ENCODE data around the gene HCFC1.
A peak's percentile ranks its signal among the peaks of the same experiment; 100 is the strongest.

HCFC1 gene

DNA sequence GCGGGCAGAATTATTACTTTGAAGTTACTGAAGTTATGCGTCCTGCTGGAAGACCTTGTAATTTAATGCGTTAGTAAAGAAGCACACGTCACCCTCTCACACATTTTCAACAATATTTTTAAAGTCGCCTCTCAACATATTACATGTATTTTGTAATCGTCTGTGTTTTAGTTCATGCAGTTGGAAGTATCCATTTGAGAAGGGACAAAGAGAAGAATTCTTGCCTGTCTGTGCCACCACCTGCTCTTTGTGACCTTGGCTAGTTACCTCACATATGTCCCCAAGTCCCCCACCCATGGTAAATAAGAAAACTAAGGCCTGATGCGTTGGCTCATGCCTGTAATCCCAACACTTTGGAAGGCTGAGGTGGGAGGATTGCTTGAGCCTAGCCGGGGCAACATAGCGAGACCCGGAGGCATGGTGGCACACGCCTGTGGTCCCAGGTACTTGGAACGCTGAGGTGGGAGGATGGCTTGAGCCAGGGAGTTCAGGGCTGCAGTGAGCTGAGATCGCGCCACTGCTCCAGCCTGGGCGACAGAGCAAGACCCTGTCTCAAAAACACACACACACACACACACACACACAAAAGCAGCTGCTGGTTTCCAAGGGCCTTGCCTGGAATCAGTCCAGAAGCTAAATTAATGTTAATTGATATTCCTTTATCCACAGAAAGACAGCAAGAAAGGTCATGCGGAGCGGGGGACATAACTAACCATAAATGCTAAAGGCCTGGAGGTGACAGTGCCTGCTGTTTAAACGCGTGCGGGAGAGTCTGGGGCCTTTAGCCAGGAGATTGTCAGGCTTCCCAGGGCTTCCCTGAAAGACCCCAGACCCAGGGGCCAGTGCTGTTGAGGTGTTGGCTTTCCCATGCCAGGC, 1.7 kb upstream of the HCFC1 start:
- no peak for DNase-seq

DNA sequence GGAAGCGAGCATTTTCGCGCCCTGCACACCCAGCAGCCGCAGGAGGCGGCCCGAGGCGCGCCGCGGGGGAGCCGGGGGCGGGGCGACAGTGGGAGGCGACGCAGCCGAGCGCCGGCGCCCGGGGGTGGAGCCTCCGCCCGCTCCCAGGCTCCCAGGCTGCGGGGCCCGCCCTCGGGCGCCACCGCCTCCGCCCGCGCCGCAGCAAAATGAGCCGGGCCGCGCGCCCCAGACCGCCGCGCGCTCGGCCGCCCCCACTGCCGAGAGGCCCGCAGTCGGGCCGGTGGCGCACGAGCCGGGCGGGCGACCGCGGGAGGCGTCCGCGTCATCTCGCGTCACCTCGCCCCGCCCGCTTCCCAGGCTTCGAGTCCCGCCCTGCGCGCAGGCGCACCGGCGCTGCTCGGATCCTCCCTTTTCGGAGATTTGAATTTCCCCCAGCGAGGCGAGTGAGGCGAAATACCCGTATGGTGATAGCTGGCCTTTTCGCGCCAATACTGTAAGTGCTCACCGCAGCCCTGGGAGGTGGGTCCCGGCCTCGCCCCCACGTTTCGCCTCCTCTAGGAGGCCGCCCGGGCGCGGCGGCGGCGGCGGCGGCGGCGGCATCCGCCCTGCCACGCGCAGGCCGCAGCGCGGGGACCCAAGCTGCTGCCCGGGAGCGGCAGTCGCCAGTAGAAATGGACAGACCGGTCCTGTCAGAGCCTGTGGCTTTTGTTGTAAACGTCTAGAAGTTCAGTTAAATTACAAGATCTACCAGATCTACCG, 929 bp upstream of the HCFC1 start, which contains the start of gene TMEM187:
Gene TMEM187, plus strand, starts transcription at position 387 of the 759 bp plus-strand sequence. CDS start 9,309 bp downstream, outside the sequence.
- DNase-seq, result peak; percentile 94

DNA sequence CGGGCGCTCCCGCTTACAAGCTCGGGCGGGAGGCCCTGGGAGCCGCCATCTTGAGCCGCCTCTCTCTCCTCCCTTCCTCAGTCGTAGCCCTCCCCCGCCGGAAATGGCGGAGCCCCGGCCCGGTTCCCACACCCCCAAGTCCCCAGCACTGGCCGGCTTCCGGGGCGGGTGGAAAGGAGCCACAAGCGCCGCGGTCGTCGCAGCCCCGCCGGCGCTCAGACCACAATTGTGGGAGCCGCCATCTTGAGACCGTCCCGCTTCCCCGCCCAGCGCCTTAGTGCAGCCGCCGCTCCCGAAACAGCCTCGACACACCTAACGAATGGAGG, 531 bp downstream of the HCFC1 start:
- DNase-seq, result peak; percentile 95

DNA sequence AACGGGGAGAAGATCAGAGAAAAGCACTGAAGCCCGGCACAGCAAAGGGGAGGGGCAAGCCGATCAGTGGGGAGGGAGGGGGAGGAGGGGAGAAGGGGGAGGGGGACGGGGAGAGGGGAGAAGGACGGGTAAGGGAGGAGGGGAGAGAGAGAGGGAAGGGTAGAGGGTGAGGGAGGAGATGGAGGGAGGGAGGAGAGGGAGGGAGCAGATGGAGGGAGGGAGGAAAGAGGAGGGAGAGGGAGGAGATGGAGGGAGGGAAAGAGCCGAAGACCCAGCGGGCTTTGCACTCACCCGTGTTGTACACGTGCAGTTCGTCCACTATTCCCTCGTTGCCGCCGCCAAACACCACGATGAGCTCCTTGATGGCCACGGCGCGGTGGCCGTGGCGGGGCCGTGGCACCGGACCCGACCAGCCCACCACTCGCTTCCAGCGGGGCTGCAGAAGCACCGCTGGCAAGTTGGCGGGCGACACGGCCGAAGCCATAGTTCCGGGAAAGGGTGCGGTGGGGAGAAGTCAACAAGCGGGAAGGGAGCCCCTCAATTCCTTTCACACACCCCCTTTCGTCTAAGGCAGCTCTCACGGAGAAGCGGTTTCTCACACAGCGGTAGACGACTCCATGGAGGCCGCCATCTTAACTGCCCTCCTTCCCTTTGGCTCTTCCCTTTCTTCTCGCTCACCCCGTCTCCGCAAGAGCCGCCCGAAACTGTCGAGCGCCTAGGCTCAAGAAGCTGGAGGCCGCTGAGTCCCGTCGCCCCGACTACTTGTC, 1.1 kb downstream of the HCFC1 start:
- no peak for DNase-seq

DNA sequence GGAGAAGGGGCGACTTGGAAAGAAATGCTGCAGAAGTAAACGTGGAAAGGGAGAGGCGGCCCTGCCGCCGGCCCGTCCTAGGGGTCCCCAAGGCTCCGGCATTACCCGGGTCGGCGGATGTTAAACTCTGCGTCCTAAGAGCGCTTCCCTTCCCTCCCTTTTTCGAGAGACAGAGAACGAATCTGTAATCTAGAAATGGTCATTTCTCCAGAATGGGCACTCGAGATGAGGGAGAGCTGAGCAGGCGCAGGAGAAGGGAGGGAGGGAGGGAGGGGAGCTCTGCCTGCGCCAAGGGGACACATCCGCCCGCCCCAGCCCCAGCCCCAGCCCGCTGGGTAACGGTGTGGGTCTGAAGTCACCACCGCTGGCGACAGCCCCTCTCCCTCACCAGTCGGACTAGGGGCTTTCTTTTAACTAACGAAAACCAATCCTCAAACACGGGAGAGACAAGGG, 1.7 kb downstream of the HCFC1 start:
- DNase-seq, result peak; percentile 71

DNA sequence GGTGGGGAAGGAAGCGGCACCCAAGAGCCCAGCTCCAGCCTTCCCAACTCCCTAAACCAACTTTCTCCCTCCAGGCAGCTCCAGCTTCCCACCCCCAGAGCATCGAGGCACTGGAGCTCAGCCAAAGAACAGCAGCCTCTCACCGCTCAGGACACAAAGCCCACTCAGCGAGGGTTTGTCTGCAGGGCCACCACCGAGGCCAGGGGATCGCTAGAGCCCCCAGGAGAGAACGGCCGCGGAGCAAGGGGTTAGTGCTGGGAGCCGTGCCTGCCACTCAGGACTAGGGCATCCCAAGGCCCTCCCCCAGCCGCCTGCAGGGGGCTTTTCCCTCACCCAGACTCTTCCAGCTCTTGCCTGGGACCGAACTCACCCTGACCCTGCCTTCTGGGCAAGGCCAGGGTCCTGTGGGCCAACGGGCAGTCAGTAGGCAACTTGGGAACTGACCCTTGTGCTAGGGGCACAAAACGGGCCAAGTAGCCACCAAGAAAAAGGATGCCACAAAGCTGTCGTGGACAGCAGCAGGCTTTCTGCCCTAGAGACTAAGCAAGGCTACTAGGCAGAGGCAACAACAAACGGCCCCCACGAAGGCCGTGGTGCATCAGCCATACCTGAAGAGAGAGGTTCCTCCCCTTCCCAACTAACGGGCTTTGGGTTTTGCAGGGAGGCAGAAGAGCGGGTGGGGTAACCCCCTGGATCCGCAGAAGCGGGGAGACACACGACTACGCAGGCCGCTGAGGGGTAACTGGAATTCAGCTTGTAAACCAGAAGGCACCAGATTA, 2.3 kb downstream of the HCFC1 start:
- DNase-seq, result no peak

DNA sequence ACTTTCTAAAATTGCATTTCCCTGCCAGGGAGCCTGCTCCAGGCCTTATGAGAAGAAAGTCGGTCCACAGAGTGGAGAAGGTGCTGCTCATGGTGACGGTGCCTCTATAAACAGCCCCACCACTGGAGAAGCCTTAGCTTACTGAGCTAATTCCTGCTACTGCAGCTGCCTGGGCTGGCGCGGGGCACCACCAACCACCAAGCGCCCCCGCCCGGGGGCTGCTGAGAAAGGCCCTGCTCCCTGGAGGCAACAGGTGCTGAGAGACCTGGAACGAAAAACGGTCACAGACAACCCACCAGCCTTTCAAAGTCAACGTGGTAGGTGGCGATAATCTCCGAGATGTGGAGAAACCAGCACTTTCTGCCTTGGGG, 2.9 kb downstream of the HCFC1 start:
- peak; percentile 80 for DNase-seq

DNA sequence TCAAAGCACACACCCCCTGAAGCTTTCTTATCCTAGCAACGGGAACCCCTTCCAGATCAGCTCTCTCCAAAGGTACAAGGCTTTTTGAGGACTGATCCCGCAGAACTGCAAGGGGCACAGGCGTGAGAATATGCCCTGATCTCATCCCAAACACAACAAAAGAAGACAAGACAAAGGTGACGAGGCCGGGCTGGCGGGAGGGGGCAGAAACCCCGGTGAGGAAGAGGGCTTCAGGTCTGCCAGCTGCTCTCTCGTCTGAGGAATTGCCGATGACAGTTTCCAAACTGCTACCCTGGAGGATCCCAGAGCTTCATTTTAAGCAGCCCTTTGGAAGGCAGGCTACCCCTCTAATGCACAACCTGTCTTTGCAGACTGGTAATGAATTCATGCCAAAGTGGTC, 3.4 kb downstream of the HCFC1 start:
- no peak for DNase-seq

DNA sequence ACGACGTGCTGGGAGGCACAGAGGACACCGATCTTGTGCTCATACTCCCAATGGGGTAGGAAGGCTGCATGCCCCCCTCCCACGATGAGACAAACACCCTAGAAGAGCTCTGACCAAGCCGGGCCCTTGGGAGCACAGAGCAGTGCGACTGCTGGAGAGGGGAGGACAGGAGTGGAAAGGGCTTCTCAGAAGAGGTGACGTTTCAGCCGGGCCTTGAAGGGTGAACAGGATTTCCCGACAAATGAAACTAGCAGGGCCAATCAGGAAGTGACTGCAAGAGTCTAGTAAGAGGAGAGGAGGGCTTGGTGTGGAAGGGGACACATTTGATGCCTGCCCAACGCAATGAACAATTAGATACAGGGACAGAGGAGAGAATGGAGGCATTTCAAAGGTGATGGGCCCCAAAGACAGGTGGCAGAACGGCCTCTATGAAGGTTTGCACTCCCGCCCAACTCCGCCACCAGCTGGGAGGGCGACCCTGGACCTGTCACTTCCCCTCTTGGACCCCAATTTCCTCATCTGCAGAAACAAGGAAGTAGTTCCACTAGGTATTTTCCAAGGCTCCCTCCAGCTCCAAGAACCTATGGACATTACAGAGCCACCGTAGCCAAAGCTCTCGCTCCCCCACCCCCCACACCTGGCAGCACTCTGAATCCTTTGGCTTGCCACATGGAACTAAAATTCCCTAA, 3.9 kb downstream of the HCFC1 start:
- peak; percentile 71 for DNase-seq

DNA sequence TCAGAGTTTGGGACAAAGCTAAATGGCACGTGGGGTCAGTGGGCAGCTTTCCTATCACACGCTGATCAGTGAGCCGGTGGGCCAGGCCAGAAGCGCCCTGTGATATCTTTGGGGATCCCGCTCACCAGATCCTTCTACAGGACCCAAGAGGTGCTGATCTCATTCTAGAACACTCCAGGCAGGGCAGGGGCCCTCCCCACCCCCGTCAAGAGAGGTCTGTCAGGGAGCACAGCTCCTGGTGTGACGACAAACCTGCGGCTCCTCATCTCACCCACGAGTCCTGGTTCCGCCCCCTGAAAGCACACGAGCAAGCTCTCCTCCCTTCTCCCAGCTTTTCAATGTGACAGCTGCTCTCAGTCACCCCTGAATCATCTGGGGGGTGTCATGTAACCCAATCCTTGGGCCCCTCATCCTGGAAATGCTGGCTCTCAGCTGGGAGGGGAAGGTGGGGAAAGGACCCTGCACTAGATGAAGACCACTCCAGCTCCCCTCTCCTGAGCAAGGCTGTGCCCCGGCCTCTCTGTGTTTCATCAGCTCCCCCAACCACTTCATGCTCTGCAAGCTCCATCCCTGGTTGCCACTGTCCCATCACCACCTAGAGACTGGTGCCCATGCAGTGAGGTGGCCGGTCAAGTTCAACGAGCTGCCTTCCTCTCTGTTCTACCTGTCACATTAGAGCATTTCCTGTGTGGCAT, 4.6 kb downstream of the HCFC1 start:
- peak; percentile 80 for DNase-seq

DNA sequence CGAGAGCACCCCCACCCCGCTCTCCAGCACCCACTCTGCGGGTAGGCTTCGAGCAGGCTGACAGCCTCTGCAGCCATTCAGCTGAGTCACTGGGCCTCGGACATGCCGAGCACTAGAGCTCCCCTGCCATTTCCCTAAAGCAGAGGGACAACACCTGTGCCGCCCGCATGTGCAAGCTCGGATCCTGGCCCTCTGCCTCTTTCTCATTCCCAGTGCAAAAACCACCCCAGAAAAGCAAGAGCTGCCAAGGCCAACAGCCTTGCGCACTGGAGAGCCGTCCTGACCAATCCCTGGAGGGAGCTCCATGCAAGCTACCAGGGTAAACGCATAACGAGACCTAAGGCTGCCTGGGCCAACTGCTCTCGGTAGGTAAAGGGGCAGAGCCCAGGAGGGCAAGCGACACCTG, 5.3 kb downstream of the HCFC1 start:
- DNase-seq, result no peak

DNA sequence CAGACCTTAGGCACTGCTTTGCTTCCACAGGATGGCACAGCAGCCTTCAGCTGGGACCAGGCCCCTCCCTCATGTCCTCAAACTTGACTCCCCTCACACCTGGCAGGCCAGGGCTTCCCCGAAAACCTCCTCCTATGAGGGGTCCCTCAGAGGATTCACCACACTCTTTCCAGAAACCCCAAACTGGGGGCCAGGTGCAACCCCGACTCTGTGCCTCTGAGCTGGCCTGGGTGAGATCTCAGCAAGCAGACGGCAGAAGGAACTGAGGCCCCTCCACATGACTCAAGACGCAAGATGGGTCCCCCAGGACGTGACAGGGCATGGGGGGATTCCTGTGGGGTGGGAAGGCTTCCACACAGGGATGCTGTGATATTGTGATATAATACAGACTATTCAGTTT, 6.2 kb downstream of the HCFC1 start:
- no peak for DNase-seq

DNA sequence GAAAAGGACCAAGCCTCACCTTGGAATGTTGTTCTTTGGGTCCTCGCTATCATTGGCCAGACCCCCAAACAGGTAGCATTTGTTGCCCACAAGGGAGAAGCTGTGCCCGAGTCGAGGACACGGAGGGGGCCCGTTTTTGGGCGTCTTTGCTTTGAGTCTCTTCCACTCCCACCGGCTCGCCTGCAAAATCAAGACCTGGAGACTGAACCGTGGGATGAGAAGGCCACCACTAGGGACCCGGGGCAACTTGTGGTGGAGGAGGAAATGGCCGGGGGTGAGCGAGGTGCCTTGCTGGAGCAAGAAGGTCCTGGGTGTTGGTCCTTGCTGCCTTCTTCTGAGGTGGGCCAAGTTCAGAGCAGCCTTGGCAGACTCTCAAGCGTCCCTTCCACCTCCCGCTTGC, 7.5 kb downstream of the HCFC1 start:
- no peak for DNase-seq

DNA sequence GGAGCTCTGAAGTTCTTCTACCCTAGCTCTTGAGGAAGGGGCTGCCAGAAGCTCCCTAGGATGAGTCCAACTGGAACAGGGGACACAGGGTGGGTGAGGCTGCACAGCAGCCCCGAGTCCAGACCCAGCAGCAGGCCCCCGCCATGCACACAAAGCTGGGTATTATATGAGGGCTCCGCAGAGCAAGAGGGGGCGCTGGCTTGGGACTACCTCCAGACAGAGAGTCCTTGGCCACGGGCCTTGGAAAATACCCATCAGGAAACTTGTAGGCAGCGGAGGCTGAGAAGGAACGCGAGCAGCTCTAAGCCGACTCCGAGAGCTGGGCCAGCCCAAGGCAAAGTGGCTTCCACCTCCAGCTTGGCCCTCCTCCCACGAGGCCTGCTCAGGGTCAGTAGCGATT, 8.1 kb downstream of the HCFC1 start:
- no peak for DNase-seq

DNA sequence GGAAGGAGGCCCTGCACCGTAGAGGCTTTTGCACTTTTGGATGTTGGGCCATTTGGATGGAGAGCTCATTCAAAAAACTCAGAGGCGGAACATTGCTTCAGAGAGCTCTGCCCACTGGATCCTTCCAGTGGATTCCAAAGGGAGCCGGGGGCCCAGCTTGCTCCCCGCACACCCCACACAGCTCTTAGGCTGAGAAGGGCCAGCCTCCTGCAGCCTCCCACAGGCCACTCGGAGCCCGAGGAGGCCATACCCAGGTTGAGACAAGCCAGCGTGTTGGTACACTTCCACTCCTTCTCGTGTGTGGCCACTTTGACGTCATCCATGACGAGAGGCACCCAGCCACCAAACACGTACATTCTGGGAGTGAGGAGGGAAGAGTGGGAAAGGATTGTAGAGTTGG, 10.3 kb downstream of the HCFC1 start:
- DNase-seq, result no peak

DNA sequence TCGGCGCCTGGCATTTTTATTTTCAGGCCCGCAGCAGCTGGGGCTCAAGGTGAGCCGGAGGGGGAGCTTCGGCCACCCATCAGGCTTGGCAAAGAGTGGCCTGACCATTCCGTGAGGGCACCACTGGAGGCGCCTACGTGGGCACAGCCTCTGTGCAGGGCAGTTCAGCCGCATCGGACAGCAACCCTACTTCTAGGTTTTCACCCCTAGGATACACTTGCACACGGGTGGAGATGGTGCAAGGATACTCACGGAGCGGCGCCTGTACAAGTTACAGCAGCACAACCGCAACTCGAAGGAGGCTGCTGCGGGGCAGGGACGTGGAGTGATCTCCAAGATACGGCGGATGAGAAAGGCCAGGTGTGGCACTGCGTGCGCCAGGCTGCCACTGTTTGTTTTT, 10.8 kb downstream of the HCFC1 start:
- DNase-seq, result no peak

DNA sequence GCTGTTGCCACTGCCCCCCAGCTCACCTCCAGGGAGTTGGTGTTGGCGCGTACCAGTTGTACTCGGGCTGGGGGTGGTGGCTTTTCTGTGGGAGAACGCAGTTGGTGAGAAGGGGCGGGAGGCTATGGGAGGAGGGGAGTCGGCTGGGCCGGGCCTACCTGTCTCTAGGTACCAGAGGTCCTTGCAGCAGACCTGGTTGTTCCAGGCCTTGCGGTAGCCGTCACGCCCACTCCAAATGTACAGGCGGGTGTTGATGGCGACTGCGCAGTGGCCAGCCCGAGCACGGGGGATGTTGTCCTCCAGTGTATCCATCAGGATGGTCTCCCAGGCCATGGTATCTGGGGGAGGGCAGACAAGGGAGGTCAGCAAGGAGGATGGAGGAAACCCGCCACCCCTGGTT, 11.5 kb downstream of the HCFC1 start:
- no peak for DNase-seq

DNA sequence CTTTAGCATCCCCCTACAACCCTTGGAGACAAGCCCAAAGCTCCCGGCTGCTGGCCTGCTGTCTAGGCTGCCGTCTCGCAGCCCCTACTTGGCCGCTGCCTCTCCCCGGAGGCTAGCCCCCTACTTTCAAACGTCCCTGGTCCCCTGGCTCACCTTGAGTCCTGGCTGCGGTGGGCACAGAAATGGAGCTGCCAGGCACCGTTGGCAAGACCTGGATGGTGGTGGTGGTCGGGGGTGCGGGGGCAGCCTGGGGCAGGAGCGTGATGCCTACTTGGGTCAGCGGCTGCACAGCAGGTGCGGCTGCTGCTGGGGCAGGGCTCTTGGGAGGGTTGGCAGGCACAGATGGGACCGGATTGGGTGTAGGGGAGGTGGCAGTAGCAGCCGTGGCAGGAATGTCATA, 12.0 kb downstream of the HCFC1 start:
- DNase-seq, result no peak

DNA sequence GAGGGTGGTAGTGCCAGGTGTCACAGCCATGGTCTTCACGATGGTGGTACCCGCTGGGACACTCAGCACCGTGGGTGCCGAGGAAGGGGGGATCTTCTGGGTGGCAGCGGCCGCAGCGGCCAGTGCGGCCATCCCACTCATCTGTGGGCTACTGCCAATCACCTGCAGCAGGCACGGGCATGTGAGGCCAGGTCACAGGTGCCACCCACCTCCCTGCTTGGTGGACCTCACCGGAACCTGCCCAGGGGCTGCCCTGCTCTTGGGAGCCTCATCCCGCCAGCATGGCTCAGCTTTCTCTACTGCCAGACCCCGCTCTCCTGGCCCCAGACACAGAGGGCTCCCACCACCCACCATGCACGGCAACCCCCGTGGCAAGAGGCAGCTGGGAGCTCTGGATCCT, 13.0 kb downstream of the HCFC1 start:
- DNase-seq, result no peak

DNA sequence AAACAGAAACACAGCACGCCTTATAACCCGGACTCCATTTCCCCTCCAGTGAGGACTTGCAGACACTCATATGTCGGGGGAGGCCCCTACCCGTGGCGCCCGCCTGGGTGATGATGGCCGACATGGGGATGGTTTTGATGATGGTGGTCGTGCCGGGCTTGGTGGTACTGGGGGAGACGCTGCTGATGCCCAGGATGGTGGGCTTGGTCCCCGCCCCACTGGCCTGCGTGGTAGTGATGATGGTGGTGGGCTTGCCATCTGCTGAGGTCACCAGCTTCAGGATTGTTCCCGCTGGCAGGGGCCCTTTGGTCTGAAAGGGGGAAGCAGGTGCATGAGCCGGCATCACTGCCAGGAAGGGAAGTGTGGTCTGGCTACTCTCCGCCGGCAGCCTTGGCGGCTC, 14.4 kb downstream of the HCFC1 start:
- no peak for DNase-seq

Data from activated effector memory CD4-positive, alpha-beta T cell treated with anti-CD3 and anti-CD28 coated beads, Interleukin-2, amount 50 U/mL, for 16 hours (primary cell).